GM12878 (cell line): Measurements from ENCODE around the gene NRG2. TPM values are rescaled to one million over a fixed set of nuclear protein-coding genes. Genes with fewer than 3 reads are reported as not detected.
A peak's percentile ranks its signal among the peaks of the same experiment; 100 is the strongest.

Experiments used
- ATAC-seq: fragments of 200-7000 bp; cut with Tn5 transposase; 3 replicates; pipeline ENCODE4 v1.9.1; 2020; ENCODE audit warnings: mild to moderate bottlenecking, moderate library complexity
- BruUV-seq: library from RNA; stranded (reverse); fragments of 400-500 nt; replicated peaks from 2 replicates; lab custom pipeline; 2021; lab: Mats Ljungman, UMichigan
- CTCF ChIA-PET: fragments of 300-600 bp; sonication (Branson Sonifier 250); formaldehyde crosslinking; extraction: SDS; loops from one replicate; lab custom pipeline; 2021; ENCODE audit warnings: inconsistent platforms; lab: Yijun Ruan, JAX
- POLR2A ChIA-PET: fragments of 350-600 bp; formaldehyde crosslinking; extraction: SDS; loops from one replicate; lab custom pipeline; 2021; ENCODE audit warnings: inconsistent platforms; lab: Charles Lee
- RAD21 ChIA-PET: fragments of 300-600 bp; sonication (Branson Sonifier 250); formaldehyde crosslinking; loops from one replicate; lab custom pipeline; 2023; ENCODE audit warnings: antibody characterized with exemption; ENCODE audit not compliant: unreplicated experiment; lab: Charles Lee
- SMC1A ChIA-PET: fragments of 300-600 bp; sonication (Branson Sonifier 250); formaldehyde crosslinking; loops from one replicate; lab custom pipeline; 2023; ENCODE audit not compliant: unreplicated experiment, uncharacterized antibody; lab: Charles Lee
- DNase-seq: peaks from one replicate; pipeline ENCODE4 v3.0.0-alpha.2; 2011; ENCODE audit warnings: low read depth, low spot score
- FAIRE-seq: peaks from 3 replicates; lab custom pipeline; 2011; peaks lifted over from hg19 to GRCh38; lab: Jason Lieb, UNC
- H2AFZ ChIP-seq: 2 replicates; pipeline ENCODE4 v1.6.0; 2011; ENCODE audit warnings: low read depth, low read length, control low read depth; ENCODE audit not compliant: control insufficient read depth
- H3K27ac ChIP-seq: 2 replicates; pipeline ENCODE4 v1.5.1; 2011; ENCODE audit warnings: control low read depth; ENCODE audit not compliant: control insufficient read depth, insufficient read depth
- H3K27me3 ChIP-seq, 2 experiments: replicated peaks in 1 of 2; 2 replicates each; pipeline versions ENCODE4 v1.6.0 to v1.6.1; 2011; ENCODE audit warnings: low read length in 1 of 2; ENCODE audit not compliant: control insufficient read depth in 2 of 2, insufficient read depth in 2 of 2
- H3K36me3 ChIP-seq, 2 experiments: 2 replicates each; pipeline ENCODE4 v1.5.1; 2011; ENCODE audit warnings: low read length in 1 of 2; ENCODE audit not compliant: control insufficient read depth in 2 of 2, insufficient read depth in 2 of 2
- H3K4me1 ChIP-seq: 2 replicates; pipeline ENCODE4 v1.6.1; 2011; ENCODE audit warnings: mild to moderate bottlenecking, low read length, moderate library complexity, mixed read lengths; ENCODE audit not compliant: control insufficient read depth, insufficient read depth
- H3K4me2 ChIP-seq: 2 replicates; pipeline ENCODE4 v1.6.0; 2011; ENCODE audit warnings: control low read depth; ENCODE audit not compliant: control insufficient read depth, insufficient read depth
- H3K4me3 ChIP-seq: fragments of 200-600 bp; sonication (generic); 2 replicates; pipeline ENCODE4 v1.5.1; 2016
- H3K79me2 ChIP-seq: 2 replicates; pipeline ENCODE4 v1.6.0; 2011; ENCODE audit warnings: low read length; ENCODE audit not compliant: control insufficient read depth, insufficient read depth
- H3K9ac ChIP-seq: 2 replicates; pipeline ENCODE4 v1.8.0; 2011; ENCODE audit warnings: low read length, control low read depth, mixed read lengths; ENCODE audit not compliant: control insufficient read depth, insufficient read depth
- H3K9me3 ChIP-seq: replicated peaks from 3 replicates; pipeline ENCODE4 v1.5.1; 2011; ENCODE audit warnings: mild to moderate bottlenecking, low read length; ENCODE audit not compliant: control insufficient read depth, insufficient read depth
- H4K20me1 ChIP-seq: 2 replicates; pipeline ENCODE4 v1.6.0; 2011; ENCODE audit not compliant: control insufficient read depth, insufficient read depth
- KDM1A ChIP-seq: fragments of 200-600 bp; sonication (generic); IDR thresholded peaks from 2 replicates; pipeline ENCODE4 v1.6.1; 2016; ENCODE audit warnings: borderline replicate concordance
- RAD21 ChIP-seq: IDR thresholded peaks from 2 replicates; pipeline ENCODE4 v1.6.1; 2011; ENCODE audit warnings: mild to moderate bottlenecking, low read depth, low read length, moderate library complexity; ENCODE audit not compliant: insufficient read depth
- SMC3 ChIP-seq: IDR thresholded peaks from 2 replicates; pipeline ENCODE4 v1.6.1; 2011; ENCODE audit warnings: low read length, improper control_type of control experiment, borderline replicate concordance
- WGBS: methylation state at CpG from one replicate; pipeline ENCODE4 v1.1.6; 2016; ENCODE audit warnings: low lambda C conversion rate; ENCODE audit not compliant: insufficient replicate concordance, insufficient coverage; ENCODE audit errors: missing lambda C conversion rate; 5-methylcytosine and 5-hydroxymethylcytosine counted together
- in situ Hi-C: fragments of 300-500 bp; cut with MboI; formaldehyde crosslinking; loops from 9 replicates; pipeline ENCODE4 v1.14.3; 2018; ENCODE audit warnings: mixed read lengths
- intact Hi-C: fragments of 100-400 bp; cut with micrococcal nuclease; formaldehyde crosslinking; loops from one replicate; pipeline ENCODE4 v1.14.2; 2022; ENCODE audit not compliant: unreplicated experiment
- polyA plus RNA-seq, 11 experiments: library from polyadenylated mRNA; depleted of rRNA in 4 of 11; unstranded in 6 of 11; stranded (reverse) in 5 of 11; fragments of >200 nt; fragmentation: Nextera tagmentation in 4 of 11; fragmentation: Illumina TruSeq in 1 of 11; extraction: Ambion mirVana in 4 of 11; extraction: Trizol in 1 of 11; gene quantifications; 1 replicate in 1 of 11; 2 replicates in 10 of 11; pipeline versions ENCODE4 v1.2.1 to v1.2.3, GENCODE V29; 2011 to 2016; ENCODE audit warnings: inconsistent platforms in 2 of 11, missing spikeins in 2 of 11, low read depth in 1 of 11
- total RNA-seq, 4 experiments: library from RNA; depleted of rRNA in 3 of 4; stranded (reverse); fragments of >200 nt in 3 of 4; fragmentation: Illumina TruSeq in 1 of 4; extraction: Trizol in 1 of 4; gene quantifications; 2 replicates each; pipeline versions ENCODE4 v1.2.1 to v1.2.3, GENCODE V29; 2013 to 2021
- TF ChIP-seq, protein P1 (sequence below): fragments of 450-650 bp; IDR thresholded peaks from 2 replicates; pipeline ENCODE4 v1.6.1; 2017; ENCODE audit warnings: mild to moderate bottlenecking, low read depth, inconsistent platforms; ENCODE audit not compliant: poor library complexity, severe bottlenecking
- TF ChIP-seq, protein P2 (sequence below), 3 experiments: IDR thresholded peaks in 2 of 3; conservative IDR thresholded peaks in 1 of 3; 2 replicates each; pipeline ENCODE4 v1.5.1; 2011; ENCODE audit warnings: low read depth in 3 of 3, low read length in 3 of 3, mild to moderate bottlenecking in 3 of 3, control low read depth in 2 of 3, moderate library complexity in 2 of 3, inconsistent platforms in 1 of 3, mixed read lengths in 1 of 3; ENCODE audit not compliant: control insufficient read depth in 2 of 3, insufficient read depth in 1 of 3; ENCODE audit errors: extremely low read depth in 1 of 3
- TF ChIP-seq, protein P3 (sequence below): fragments of 450-650 bp; IDR thresholded peaks from 2 replicates; pipeline ENCODE4 v1.6.1; 2017; ENCODE audit warnings: mild to moderate bottlenecking

NRG2 gene
- total and polyA plus RNA-seq, 10 of the 15 experiments (the other 5 are each of a cell fraction or from before 2014, with no cell fraction given): 0.10 to 21.7 (median 9.6) TPM

DNA sequence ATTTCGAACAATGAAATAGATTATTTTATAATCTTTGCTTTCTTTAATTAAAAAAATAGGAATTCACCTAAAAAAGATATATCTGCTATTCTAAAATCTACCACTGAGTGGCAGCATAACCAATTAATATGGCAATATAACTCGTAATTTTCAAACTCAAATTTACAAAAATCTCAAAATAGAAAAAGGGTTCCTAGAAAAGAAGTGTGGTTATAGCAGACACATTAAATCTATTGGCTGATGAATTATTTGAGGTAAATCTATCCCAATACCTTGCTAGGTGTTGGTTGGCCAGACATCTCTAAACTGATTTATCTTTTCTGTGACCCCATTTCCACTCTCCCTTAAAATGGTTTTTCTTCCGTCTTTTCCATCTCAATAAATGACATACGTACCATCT lies 30.2 kb upstream of the NRG2 start:
- no peaks in the 10 kb centered on the region for H3K36me3 ChIP-seq
- in situ Hi-C loops: no loop called here
- no peak overlapping the region for H2AFZ ChIP-seq
- no peak for ATAC-seq
- no peaks in the 10 kb centered on the region for H3K9me3 ChIP-seq
- no peak for TF ChIP-seq KDM1A
- TF ChIP-seq SMC3: peak; percentile 86
- TF ChIP-seq, protein P1, sequence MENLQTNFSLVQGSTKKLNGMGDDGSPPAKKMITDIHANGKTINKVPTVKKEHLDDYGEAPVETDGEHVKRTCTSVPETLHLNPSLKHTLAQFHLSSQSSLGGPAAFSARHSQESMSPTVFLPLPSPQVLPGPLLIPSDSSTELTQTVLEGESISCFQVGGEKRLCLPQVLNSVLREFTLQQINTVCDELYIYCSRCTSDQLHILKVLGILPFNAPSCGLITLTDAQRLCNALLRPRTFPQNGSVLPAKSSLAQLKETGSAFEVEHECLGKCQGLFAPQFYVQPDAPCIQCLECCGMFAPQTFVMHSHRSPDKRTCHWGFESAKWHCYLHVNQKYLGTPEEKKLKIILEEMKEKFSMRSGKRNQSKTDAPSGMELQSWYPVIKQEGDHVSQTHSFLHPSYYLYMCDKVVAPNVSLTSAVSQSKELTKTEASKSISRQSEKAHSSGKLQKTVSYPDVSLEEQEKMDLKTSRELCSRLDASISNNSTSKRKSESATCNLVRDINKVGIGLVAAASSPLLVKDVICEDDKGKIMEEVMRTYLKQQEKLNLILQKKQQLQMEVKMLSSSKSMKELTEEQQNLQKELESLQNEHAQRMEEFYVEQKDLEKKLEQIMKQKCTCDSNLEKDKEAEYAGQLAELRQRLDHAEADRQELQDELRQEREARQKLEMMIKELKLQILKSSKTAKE: peak; percentile 27
- peak; percentile 51 for TF ChIP-seq RAD21
- TF ChIP-seq, protein P2, sequence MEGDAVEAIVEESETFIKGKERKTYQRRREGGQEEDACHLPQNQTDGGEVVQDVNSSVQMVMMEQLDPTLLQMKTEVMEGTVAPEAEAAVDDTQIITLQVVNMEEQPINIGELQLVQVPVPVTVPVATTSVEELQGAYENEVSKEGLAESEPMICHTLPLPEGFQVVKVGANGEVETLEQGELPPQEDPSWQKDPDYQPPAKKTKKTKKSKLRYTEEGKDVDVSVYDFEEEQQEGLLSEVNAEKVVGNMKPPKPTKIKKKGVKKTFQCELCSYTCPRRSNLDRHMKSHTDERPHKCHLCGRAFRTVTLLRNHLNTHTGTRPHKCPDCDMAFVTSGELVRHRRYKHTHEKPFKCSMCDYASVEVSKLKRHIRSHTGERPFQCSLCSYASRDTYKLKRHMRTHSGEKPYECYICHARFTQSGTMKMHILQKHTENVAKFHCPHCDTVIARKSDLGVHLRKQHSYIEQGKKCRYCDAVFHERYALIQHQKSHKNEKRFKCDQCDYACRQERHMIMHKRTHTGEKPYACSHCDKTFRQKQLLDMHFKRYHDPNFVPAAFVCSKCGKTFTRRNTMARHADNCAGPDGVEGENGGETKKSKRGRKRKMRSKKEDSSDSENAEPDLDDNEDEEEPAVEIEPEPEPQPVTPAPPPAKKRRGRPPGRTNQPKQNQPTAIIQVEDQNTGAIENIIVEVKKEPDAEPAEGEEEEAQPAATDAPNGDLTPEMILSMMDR (IDR thresholded peaks at IDR 0.05 in 2 of 3, conservative IDR thresholded peaks at IDR 0.05 in 1 of 3; ENCODE audit: control insufficient read depth in 2 of 3, extremely low read depth in 1 of 3, insufficient read depth in 1 of 3, low read depth in 3 of 3, low read length in 3 of 3): peak in 2 of 3 experiments; percentile 28 to 34; a peak in 2 of 6 replicates
- TF ChIP-seq, protein P3, sequence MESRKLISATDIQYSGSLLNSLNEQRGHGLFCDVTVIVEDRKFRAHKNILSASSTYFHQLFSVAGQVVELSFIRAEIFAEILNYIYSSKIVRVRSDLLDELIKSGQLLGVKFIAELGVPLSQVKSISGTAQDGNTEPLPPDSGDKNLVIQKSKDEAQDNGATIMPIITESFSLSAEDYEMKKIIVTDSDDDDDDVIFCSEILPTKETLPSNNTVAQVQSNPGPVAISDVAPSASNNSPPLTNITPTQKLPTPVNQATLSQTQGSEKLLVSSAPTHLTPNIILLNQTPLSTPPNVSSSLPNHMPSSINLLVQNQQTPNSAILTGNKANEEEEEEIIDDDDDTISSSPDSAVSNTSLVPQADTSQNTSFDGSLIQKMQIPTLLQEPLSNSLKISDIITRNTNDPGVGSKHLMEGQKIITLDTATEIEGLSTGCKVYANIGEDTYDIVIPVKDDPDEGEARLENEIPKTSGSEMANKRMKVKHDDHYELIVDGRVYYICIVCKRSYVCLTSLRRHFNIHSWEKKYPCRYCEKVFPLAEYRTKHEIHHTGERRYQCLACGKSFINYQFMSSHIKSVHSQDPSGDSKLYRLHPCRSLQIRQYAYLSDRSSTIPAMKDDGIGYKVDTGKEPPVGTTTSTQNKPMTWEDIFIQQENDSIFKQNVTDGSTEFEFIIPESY: no peak
- TF ChIP-seq, all 136 proteins: peak for 4
- Histone ChIP-seq H3K4me3 (no peak overlapping the region), H3K27me3 (peaks cover 0 to 3% of the 10 kb centered on the region in 2 experiments; a peak in 1 of 4 replicates), H3K4me2 (no peak overlapping the region), H3K27ac (no peak overlapping the region), H3K79me2 (no peaks in the 10 kb centered on the region), H3K4me1 (no peaks in the 10 kb centered on the region), H3K9ac (no peak overlapping the region), H4K20me1 (no peaks in the 10 kb centered on the region)
- intact Hi-C loops: loop anchor here (1.0 to 10.0 kb wide), 2 partner anchors 84 to 288 kb away; no protein-coding TSS in a partner anchor
- WGBS: under 1% methylated on average over 4 of the region's 4 CpGs
- SMC1A ChIA-PET: interaction anchor here (0.6 to 5.7 kb wide), 32 partner anchors 8 to 282 kb away, joined by 3 to 66 read pairs (median 5); partner anchors contain the start of gene PURA
- peak; percentile 69 for FAIRE-seq
- CTCF ChIA-PET: interaction anchor here (0.7 to 8.6 kb wide), 35 partner anchors 8 to 297 kb away, joined by 3 to 353 read pairs (median 7); partner anchors contain the start of gene PURA
- no peak for DNase-seq
- RAD21 ChIA-PET: interaction anchor here (0.6 to 8.2 kb wide), 18 partner anchors 12 to 294 kb away, joined by 3 to 64 read pairs (median 4); no protein-coding TSS in a partner anchor
- no TSS peak for BruUV-seq
- POLR2A ChIA-PET: interaction anchor here (0.5 to 2.1 kb wide), 2 partner anchors 22 to 40 kb away, joined by 3 to 5 read pairs; partner anchors contain the start of gene PURA
